Lung microvascular endothelial cell (primary cell): Measurements from ENCODE around the gene ADCK2. TPM values are rescaled to one million over a fixed set of nuclear protein-coding genes. Genes with fewer than 3 reads are reported as not detected.
"Not testable (repeated sequence)": the region's sequence is repeated elsewhere in the genome, so short reads cannot be mapped to it uniquely, and the experiment has no call there.

Experiments
- DNase-seq, 2 donors: peaks; one replicate each; pipeline versions ENCODE4 v3.0.0 to v3.0.0-alpha.2; 2010; ENCODE audit warnings: low read depth in 2 of 2
- total RNA-seq: library from RNA; depleted of rRNA; stranded (reverse); fragments of >200 nt; gene quantifications from 2 replicates; pipeline ENCODE4 v1.2.1, GENCODE V29; 2014

Gene ADCK2
- total RNA-seq, 1 donor from 2014 or later = 45.4 TPM

DNA sequence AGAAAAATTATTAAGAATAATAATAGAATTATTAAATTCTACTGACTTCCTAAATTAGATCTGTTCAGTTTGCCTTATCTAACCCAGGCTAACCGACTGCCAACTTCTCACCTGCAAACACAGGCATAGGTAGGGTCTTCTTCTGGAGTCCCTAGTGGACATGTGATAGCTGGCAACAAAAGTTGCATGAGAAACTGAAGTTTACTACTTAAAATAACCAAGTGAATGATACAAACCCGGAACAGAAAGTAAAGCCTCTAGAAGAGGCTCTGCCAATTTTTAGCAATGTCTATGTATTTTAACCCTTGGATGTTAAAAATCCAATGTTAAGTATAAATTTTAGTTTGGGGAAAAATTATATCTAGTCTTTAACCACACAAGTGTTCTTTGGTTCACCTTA is 61.4 kb downstream of the ADCK2 start:
- no peak for DNase-seq

DNA sequence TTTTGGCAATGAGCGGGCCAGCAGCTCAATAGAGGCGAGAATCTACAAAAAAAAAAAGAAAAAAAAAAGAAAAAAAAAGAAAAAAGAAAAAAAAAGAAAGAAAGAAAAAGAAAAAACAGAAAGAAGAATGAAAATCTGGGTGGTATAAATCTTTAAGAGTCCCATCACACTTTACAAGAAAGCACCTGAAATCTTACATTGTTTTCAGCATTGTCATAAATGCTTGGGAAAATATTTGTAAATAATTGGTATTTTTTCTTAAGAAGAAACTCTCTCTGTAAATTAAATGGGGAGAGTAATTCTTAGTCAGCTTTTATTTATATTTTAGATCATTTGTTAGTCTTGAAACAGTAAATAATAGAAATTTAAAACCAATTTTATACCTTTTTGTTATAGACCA is 62.0 kb downstream of the ADCK2 start:
- no peak for DNase-seq

DNA sequence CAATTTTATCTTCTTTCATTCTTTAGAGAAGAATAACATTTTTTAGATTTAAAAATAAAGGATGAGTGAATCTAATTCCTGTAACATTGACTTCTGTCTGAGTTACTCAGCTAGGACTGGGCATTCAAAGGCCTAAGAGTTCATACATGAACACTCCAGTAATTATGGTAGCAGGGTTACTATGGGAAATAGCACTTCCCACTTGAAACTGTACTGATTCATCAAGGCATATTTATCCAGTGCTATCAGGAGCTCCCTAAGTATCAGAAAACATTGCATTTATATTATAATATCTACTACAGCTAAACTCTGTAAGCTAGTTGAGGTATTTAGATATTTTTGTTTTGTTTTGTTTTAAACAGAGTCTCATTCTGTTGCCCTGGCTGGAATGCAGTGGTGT is 65.5 kb downstream of the ADCK2 start:
- DNase-seq = no peak

DNA sequence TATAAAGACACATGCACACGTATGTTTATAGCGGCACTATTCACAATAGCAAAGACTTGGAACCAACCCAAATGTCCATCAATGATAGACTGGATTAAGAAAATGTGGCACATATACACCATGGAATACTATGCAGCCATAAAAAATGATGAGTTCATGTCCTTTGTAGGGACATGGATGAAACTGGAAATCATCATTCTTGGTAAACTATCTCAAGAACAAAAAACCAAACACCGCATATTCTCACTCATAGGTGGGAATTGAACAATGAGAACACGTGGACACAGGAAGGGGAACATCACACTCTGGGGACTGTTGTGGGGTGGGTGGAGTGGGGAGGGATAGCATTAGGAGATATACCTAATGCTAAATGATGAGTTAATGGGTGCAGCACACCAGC is 70.5 kb downstream of the ADCK2 start:
- DNase-seq = not testable (repeated sequence)

- DNase-seq = no peak
Measured at GRCh38 chr7:140744005-140744404, 71.3 kb downstream of the ADCK2 start.

Other genes starting within 250 kb of the ADCK2 start
- 35.1 and 39.1 TPM in 2 replicates for gene MKRN1, start 193.4 kb upstream of the ADCK2 start, total RNA-seq
- gene DENND2A, start 32.1 kb upstream of the ADCK2 start, total RNA-seq = 0.22 and 1.6 TPM in 2 replicates
- gene NDUFB2, start 23.8 kb downstream of the ADCK2 start, total RNA-seq = 102 and 167 TPM in 2 replicates